K562 treated with DMSO at 1 percent for 12 hours (cell line): ENCODE results near the gene TWF1. TPM values are rescaled to one million over a fixed set of nuclear protein-coding genes. Genes with fewer than 3 reads are reported as not detected.

ENCODE experiments used
- total RNA-seq: library from RNA; unstranded; fragments of 300-600 nt; gene quantifications from 2 replicates; pipeline ENCODE4 v1.2.3, GENCODE V29; 2022; ENCODE audit not compliant: insufficient read depth

Gene TWF1
- total RNA-seq: 6.1 and 17.6 TPM in 2 replicates

GRCh38 chr12:43805860-43806736 lies at the start of gene TWF1:
TSS of gene TWF1 (minus strand) at chr12:43806317. CDS start at chr12:43806245, 72 bp downstream.

GRCh38 chr12:43835656-43836474 lies 29.7 kb upstream of the TWF1 start, which contains the start of gene TMEM117:
TSS of gene TMEM117 (plus strand) at chr12:43836081.

DNA sequence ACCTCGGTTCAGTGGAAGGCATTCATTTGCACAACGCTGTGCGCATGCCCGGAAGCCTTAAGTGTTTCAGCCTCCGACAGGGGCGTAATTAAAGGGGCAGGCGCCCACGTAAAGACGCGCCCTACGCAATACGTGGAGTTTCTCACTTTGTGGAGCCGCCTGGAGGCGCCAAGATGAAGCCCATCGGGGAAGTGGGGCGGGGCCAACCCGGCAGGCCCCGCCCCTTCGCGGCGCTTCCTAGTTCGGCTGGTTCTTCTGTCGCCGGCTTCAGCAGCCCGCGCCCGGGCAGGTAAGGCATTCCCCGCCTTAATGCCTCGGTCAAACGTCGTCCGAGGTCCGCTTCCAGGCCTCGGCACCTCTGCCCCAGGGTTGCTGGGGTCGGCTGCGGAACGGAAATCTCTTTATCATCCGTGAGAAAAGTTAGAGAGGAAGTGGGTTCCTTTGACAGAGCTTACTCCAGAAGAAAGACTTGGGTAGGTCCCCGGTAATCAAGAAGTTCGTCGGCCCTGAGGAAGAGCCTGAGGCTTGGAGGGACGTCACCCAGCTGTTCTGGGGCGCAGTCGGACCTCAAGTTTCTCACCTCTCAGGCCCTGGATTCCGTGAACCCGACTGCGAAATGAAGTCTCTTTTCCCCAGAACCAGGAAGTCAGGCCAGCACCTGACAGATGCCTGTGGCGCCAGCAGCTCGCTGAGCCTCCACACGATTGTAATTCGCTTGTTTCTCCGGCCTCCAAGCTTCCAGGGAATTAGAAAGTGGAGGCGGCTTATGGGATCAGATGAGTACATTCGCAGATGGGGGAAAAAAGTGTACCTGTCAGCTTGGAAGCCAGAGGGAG lies 47.2 kb downstream of the TWF1 start, which contains the start of the genes IRAK4 and PUS7L:
Gene IRAK4, plus strand, starts transcription at position 224 of the 836 bp plus-strand sequence. CDS start 9,161 bp downstream, outside the sequence.
Gene PUS7L, minus strand, starts transcription at position 63 of the 836 bp plus-strand sequence. CDS start 3,545 bp downstream, outside the sequence.

Other genes starting within 250 kb of the TWF1 start
- 2.4 and 4.2 TPM in 2 replicates for gene PUS7L, start 47.5 kb downstream of the TWF1 start, total RNA-seq
- gene IRAK4, start 47.4 kb downstream of the TWF1 start, total RNA-seq: 5.5 and 18.1 TPM in 2 replicates
- gene TMEM117, start 29.8 kb upstream of the TWF1 start, total RNA-seq: 2.2 TPM in 1 of 2 replicates, not detected in the other